Measurements from ENCODE around the gene ADCY7. TPM values are rescaled to one million over a fixed set of nuclear protein-coding genes. Genes with fewer than 3 reads are reported as not detected.
"Not testable (repeated sequence)": the region's sequence is repeated elsewhere in the genome, so short reads cannot be mapped to it uniquely, and the experiment has no call there.

The ADCY7 gene
- polyA plus RNA-seq, 1 experiment, result 13.2 TPM

GRCh38 chr16:50335196-50335958 is 69.0 kb downstream of the ADCY7 start:
- H3K36me3 ChIP-seq (ENCODE audit: control insufficient read depth, insufficient read depth, low read length), result 0 out of 2 replicates have a peak, but pooled peaks cover 1% of the 10 kb centered on the region
- H3K27me3 ChIP-seq (ENCODE audit: control insufficient read depth, insufficient read depth, low read length), result no peaks in the 10 kb centered on the region
- ChIA-PET CTCF (no interaction called here), POLR2A (no interaction called here)
- no peak for DNase-seq (ENCODE audit: low read depth)
- H3K4me3 ChIP-seq (ENCODE audit: low read depth, low read length), result no peak overlapping the region
- TF ChIP-seq, protein P1, sequence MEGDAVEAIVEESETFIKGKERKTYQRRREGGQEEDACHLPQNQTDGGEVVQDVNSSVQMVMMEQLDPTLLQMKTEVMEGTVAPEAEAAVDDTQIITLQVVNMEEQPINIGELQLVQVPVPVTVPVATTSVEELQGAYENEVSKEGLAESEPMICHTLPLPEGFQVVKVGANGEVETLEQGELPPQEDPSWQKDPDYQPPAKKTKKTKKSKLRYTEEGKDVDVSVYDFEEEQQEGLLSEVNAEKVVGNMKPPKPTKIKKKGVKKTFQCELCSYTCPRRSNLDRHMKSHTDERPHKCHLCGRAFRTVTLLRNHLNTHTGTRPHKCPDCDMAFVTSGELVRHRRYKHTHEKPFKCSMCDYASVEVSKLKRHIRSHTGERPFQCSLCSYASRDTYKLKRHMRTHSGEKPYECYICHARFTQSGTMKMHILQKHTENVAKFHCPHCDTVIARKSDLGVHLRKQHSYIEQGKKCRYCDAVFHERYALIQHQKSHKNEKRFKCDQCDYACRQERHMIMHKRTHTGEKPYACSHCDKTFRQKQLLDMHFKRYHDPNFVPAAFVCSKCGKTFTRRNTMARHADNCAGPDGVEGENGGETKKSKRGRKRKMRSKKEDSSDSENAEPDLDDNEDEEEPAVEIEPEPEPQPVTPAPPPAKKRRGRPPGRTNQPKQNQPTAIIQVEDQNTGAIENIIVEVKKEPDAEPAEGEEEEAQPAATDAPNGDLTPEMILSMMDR (IDR thresholded peaks at IDR 0.05; ENCODE audit: insufficient read depth, low read depth, low read length), result no peak

DNA sequence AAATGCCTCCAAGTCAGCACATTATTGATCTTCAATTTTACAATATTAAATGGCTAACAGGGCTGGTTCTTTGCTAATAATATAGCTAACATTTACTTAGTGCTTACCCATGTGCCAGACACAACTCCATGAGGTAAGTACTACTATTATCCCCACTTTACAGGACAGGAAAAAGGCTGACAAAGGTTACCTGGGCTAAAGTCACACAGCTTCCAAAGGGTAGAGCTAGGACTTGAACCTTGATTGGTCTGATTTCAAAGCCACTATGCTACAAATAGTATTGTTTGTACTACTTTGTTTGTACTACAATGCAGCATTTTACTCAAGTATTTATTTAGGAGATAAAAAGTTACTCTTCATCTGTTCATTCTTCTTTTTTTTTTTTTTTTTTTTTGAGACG is 70.5 kb downstream of the ADCY7 start:
- Histone ChIP-seq H3K4me3 (ENCODE audit: low read depth, low read length) (no peak overlapping the region), H3K36me3 (ENCODE audit: control insufficient read depth, insufficient read depth, low read length) (no peaks in the 10 kb centered on the region), H3K27me3 (ENCODE audit: control insufficient read depth, insufficient read depth, low read length) (no peaks in the 10 kb centered on the region)
- TF ChIP-seq, protein P1 (IDR thresholded peaks at IDR 0.05; ENCODE audit: insufficient read depth, low read depth, low read length), result no peak
- CTCF ChIA-PET, result interaction anchor here (0.9 to 1.2 kb wide), 2 partner anchors 8 to 14 kb away, joined by 3 read pairs; no protein-coding TSS in a partner anchor
- no peak for DNase-seq (ENCODE audit: low read depth)
- POLR2A ChIA-PET, result no interaction called here

DNA sequence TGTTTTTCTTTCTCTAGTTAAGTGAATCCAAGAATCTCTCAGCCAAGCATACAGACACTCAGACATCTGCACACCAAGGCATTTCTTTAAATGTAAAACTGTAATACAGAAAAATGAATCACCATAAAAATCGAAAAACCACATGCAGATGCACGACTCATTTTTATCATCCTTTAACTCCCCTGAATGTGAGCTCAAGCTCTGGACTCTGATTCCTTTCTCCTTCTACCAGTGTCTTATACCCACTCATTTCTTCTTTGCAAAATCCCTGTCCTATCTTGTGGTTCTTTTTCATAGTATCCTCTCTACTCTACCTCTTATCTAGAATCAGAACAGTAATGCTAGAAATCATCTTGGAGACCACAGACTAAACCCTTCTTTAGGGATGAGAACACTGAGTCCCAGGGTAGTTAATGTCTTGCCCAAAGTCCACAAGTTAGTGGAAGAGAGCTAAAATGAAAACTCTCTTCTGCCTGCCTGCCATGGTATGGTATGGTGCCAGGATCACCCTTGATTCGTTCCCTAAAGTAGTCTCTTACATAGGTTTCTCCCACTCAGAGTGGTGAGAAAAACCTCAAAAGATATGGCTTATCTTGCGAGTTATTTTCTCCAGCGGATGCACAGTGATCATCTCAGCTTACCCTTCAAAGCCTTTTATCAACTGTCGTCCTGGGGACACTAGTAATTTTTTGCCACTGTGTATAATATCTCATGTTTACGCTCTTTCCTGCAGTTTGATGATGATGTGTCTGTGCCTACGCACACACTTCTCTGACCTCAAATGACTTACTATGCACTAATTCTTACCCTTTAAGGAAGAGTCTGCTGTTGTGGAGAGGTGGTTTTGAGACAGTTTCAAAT is 72.2 kb downstream of the ADCY7 start:
- no peak for DNase-seq (ENCODE audit: low read depth)
- POLR2A ChIA-PET, result no interaction called here
- H3K27me3 ChIP-seq (ENCODE audit: control insufficient read depth, insufficient read depth, low read length), result no peaks in the 10 kb centered on the region
- TF ChIP-seq, protein P1 (IDR thresholded peaks at IDR 0.05; ENCODE audit: insufficient read depth, low read depth, low read length), result no peak
- CTCF ChIA-PET, result interaction anchor here (0.6 to 2.1 kb wide), 6 partner anchors 9 to 314 kb away, joined by 3 to 6 read pairs (median 4); partner anchors contain the start of gene CNEP1R1
- H3K4me3 ChIP-seq (ENCODE audit: low read depth, low read length), result no peak overlapping the region
- H3K36me3 ChIP-seq (ENCODE audit: control insufficient read depth, insufficient read depth, low read length), result no peaks in the 10 kb centered on the region; the same call in 1 of the 2 replicates

- CTCF ChIA-PET, result interaction anchor here (1.0 to 1.6 kb wide), 2 partner anchors 12 to 14 kb away, joined by 4 read pairs; no protein-coding TSS in a partner anchor
- POLR2A ChIA-PET, result no interaction called here
- Histone ChIP-seq H3K27me3 (ENCODE audit: control insufficient read depth, insufficient read depth, low read length) (no peaks in the 10 kb centered on the region), H3K4me3 (ENCODE audit: low read depth, low read length) (no peak overlapping the region), H3K36me3 (ENCODE audit: control insufficient read depth, insufficient read depth, low read length) (peaks cover 2% of the 10 kb centered on the region; the same call in 1 of the 2 replicates)
- DNase-seq (ENCODE audit: low read depth), result no peak
- TF ChIP-seq, protein P1 (IDR thresholded peaks at IDR 0.05; ENCODE audit: insufficient read depth, low read depth, low read length), result no peak
These were observed 74.2 kb downstream of the ADCY7 start for GRCh38 chr16:50340578-50340977.

GRCh38 chr16:50343566-50343965 is 77.2 kb downstream of the ADCY7 start:
- H3K27me3 ChIP-seq (ENCODE audit: control insufficient read depth, insufficient read depth, low read length); H3K36me3 ChIP-seq (ENCODE audit: control insufficient read depth, insufficient read depth, low read length); POLR2A ChIA-PET; DNase-seq (ENCODE audit: low read depth); H3K4me3 ChIP-seq (ENCODE audit: low read depth, low read length): not testable (repeated sequence)
- CTCF ChIA-PET, result interaction anchor here (1.1 to 1.9 kb wide), 2 partner anchors 11 to 12 kb away, joined by 3 to 9 read pairs; no protein-coding TSS in a partner anchor

DNA sequence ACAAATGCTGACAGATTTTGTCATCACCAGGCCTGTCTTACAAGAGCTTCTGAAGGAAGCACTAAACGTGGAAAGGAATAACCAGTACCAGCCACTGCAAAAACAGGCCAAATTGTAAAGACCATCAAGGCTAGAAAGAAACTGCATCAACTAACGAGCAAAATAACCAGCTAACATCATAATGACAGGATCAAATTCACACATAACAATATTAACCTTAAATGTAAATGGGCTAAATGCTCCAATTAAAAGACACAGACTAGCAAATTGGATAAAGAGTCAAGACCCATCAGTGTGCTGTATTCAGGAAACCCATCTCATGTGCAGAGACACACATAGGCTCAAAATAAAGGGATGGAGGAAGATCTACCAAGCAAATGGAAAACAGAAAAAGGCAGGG is 78.9 kb downstream of the ADCY7 start:
- POLR2A ChIA-PET; H3K27me3 ChIP-seq (ENCODE audit: control insufficient read depth, insufficient read depth, low read length); H3K36me3 ChIP-seq (ENCODE audit: control insufficient read depth, insufficient read depth, low read length); DNase-seq (ENCODE audit: low read depth); H3K4me3 ChIP-seq (ENCODE audit: low read depth, low read length); CTCF ChIA-PET: not testable (repeated sequence)

Measured in BJ (cell line).